Hepatocyte (in vitro differentiated cells): ENCODE data around the gene ZCCHC8.

Source experiments
- CTCF ChIP-seq: fragments of 200-600 bp; sonication (generic); IDR thresholded peaks from 2 replicates; pipeline ENCODE4 v1.5.1; 2016; ENCODE audit warnings: antibody characterized with exemption, mild to moderate bottlenecking; ENCODE audit not compliant: poor library complexity
- EZH2 ChIP-seq: fragments of 200-600 bp; sonication (generic); IDR thresholded peaks from 2 replicates; pipeline ENCODE4 v1.6.1; 2016; ENCODE audit warnings: antibody characterized with exemption, mild to moderate bottlenecking, borderline replicate concordance
- EZH2phosphoT487 ChIP-seq: fragments of 200-600 bp; sonication (generic); IDR thresholded peaks from one replicate; pipeline ENCODE4 v1.6.1; 2018; ENCODE audit warnings: antibody characterized with exemption, mild to moderate bottlenecking, low read depth, moderate library complexity; ENCODE audit not compliant: unreplicated experiment, severe bottlenecking

GRCh38 chr12:122473543-122474323, 27.0 kb downstream of the ZCCHC8 start:
- no peak for TF ChIP-seq CTCF
- no peak for TF ChIP-seq EZH2
- no peak for TF ChIP-seq EZH2phosphoT487
